SKM-1 (cell line): ENCODE results near the gene ASB13.

Experiments used
- DNase-seq: peaks from one replicate; lab custom pipeline; 2025; ENCODE audit not compliant: unreplicated experiment; lab: John Stamatoyannopoulos, UW

The ASB13 gene

GRCh38 chr10:5666008-5666840, at the start of gene ASB13:
Gene ASB13, minus strand, starts transcription at chr10:5666595. Its CDS starts 44 bp downstream, at chr10:5666551.
- DNase-seq: no peak

GRCh38 chr10:5711642-5712041, 45.2 kb upstream of the ASB13 start:
- no peak for DNase-seq

GRCh38 chr10:5710859-5711258, 44.5 kb upstream of the ASB13 start:
- DNase-seq: no peak

GRCh38 chr10:5709865-5710264, 43.5 kb upstream of the ASB13 start:
- no peak for DNase-seq

- DNase-seq: no peak
Measured at GRCh38 chr10:5708356-5708755, 42.0 kb upstream of the ASB13 start.

- no peak for DNase-seq
Measured at GRCh38 chr10:5698062-5698461, 31.7 kb upstream of the ASB13 start.

GRCh38 chr10:5697342-5697741, 30.9 kb upstream of the ASB13 start:
- DNase-seq: no peak

- DNase-seq: no peak
Measured at GRCh38 chr10:5694573-5694972, 28.2 kb upstream of the ASB13 start.

GRCh38 chr10:5692461-5693358, 26.3 kb upstream of the ASB13 start:
- no peak for DNase-seq

- no peak for DNase-seq
Measured at GRCh38 chr10:5691786-5692185, 25.4 kb upstream of the ASB13 start.

- DNase-seq: no peak
Measured at GRCh38 chr10:5688587-5688986, 22.2 kb upstream of the ASB13 start.

- no peak for DNase-seq
Measured at GRCh38 chr10:5685764-5686240, 19.4 kb upstream of the ASB13 start.

GRCh38 chr10:5684971-5685763, 18.8 kb upstream of the ASB13 start:
- DNase-seq: no peak

- peak; percentile 96 for DNase-seq
Measured at GRCh38 chr10:5684318-5684970, 18.0 kb upstream of the ASB13 start, which contains the start of gene TASOR2. Gene TASOR2, plus strand, starts transcription at chr10:5684838. Its CDS starts 35,805 bp downstream, at chr10:5720643.

- no peak for DNase-seq
Measured at GRCh38 chr10:5683065-5683464, 16.7 kb upstream of the ASB13 start.

GRCh38 chr10:5681930-5682329, 15.5 kb upstream of the ASB13 start:
- DNase-seq: no peak

- no peak for DNase-seq
Measured at GRCh38 chr10:5679606-5680005, 13.2 kb upstream of the ASB13 start.

GRCh38 chr10:5679037-5679435, 12.6 kb upstream of the ASB13 start:
- DNase-seq: no peak

- no peak for DNase-seq
Measured at GRCh38 chr10:5678397-5679036, 12.1 kb upstream of the ASB13 start.
